HepG2 (cell line): ENCODE data around the gene URM1. TPM values are rescaled to one million over a fixed set of nuclear protein-coding genes. Genes with fewer than 3 reads are reported as not detected.
A peak's percentile ranks its signal among the peaks of the same experiment; 100 is the strongest.

Experiments
- ATAC-seq: fragments of 200-7000 bp; cut with Tn5 transposase; 3 replicates; pipeline ENCODE4 v1.9.1; 2020; ENCODE audit warnings: mild to moderate bottlenecking, moderate library complexity
- BruUV-seq: library from RNA; stranded (reverse); fragments of 400-500 nt; replicated peaks from 2 replicates; lab custom pipeline; 2021; lab: Mats Ljungman, UMichigan
- CTCF ChIA-PET: fragments of 300-600 bp; formaldehyde crosslinking; extraction: SDS; loops from one replicate; lab custom pipeline; 2021; ENCODE audit warnings: low total read pairs, inconsistent platforms, low intra/inter-chr PET ratio; lab: Yijun Ruan, JAX
- POLR2A ChIA-PET: fragments of 350-600 bp; sonication (Branson Sonifier 250); formaldehyde crosslinking; loops from one replicate; lab custom pipeline; 2020; ENCODE audit warnings: antibody characterized with exemption, inconsistent platforms; lab: Yijun Ruan, JAX
- DNase-seq: peaks from one replicate; pipeline ENCODE4 v3.0.0-alpha.2; 2015; ENCODE audit warnings: low spot score
- FAIRE-seq: peaks from 3 replicates; lab custom pipeline; 2011; peaks lifted over from hg19 to GRCh38; lab: Jason Lieb, UNC
- H2AFZ ChIP-seq: one replicate; pipeline ENCODE4 v1.6.1; 2011; ENCODE audit warnings: low read length, inconsistent platforms
- H3K27ac ChIP-seq: fragments of 300-600 bp; 3 replicates; pipeline ENCODE4 v1.8.0; 2011; ENCODE audit warnings: mixed run types, mild to moderate bottlenecking, mixed read lengths, low read length, inconsistent platforms; ENCODE audit not compliant: insufficient read depth; ENCODE audit errors: extremely low read length
- H3K27me3 ChIP-seq, 2 experiments: fragments of 200-600 bp in 1 of 2; 2 replicates in 1 of 2; 3 replicates in 1 of 2; pipeline versions ENCODE4 v1.6.0 to v1.8.0; 2011; ENCODE audit warnings: low read length in 2 of 2, mild to moderate bottlenecking in 2 of 2, moderate library complexity in 2 of 2, inconsistent platforms in 1 of 2; ENCODE audit not compliant: insufficient read depth in 2 of 2, control insufficient read depth in 1 of 2
- H3K36me3 ChIP-seq, 2 experiments: fragments of 200-600 bp in 1 of 2; replicated peaks in 1 of 2; 2 replicates in 1 of 2; 3 replicates in 1 of 2; pipeline versions ENCODE4 v1.5.1 to v1.8.0; 2011; ENCODE audit warnings: low read length in 2 of 2, inconsistent platforms in 1 of 2; ENCODE audit not compliant: insufficient read depth in 2 of 2, control insufficient read depth in 1 of 2
- H3K4me1 ChIP-seq: 2 replicates; pipeline ENCODE4 v1.5.1; 2012; ENCODE audit warnings: low read length, inconsistent platforms; ENCODE audit not compliant: insufficient read depth
- H3K4me2 ChIP-seq: 2 replicates; pipeline ENCODE4 v1.6.0; 2011; ENCODE audit warnings: low read depth, low read length, inconsistent platforms
- H3K4me3 ChIP-seq, 3 experiments: fragments of 200-600 bp in 1 of 3; sonication (generic), shearing (Covaris generic) in 1 of 3; replicated peaks in 1 of 3; 2 replicates each; pipeline ENCODE4 v1.5.1; 2011 to 2016; ENCODE audit warnings: low read length in 3 of 3, inconsistent platforms in 2 of 3, low read depth in 2 of 3, mild to moderate bottlenecking in 2 of 3, control low read depth in 1 of 3, mixed read lengths in 1 of 3; ENCODE audit not compliant: insufficient read depth in 1 of 3
- H3K79me2 ChIP-seq: one replicate; pipeline ENCODE4 v1.6.1; 2011; ENCODE audit warnings: low read length, inconsistent platforms; ENCODE audit not compliant: insufficient read depth
- H3K9ac ChIP-seq: 2 replicates; pipeline ENCODE4 v1.6.0; 2011; ENCODE audit warnings: mild to moderate bottlenecking, low read depth, low read length, inconsistent platforms; ENCODE audit not compliant: insufficient read depth
- H3K9me3 ChIP-seq: 2 replicates; pipeline ENCODE4 v1.5.1; 2012; ENCODE audit warnings: mild to moderate bottlenecking, low read length
- H4K20me1 ChIP-seq: 2 replicates; pipeline ENCODE4 v1.6.0; 2011; ENCODE audit warnings: inconsistent platforms, mild to moderate bottlenecking, low read length, moderate library complexity; ENCODE audit not compliant: insufficient read depth
- CENPX ChIP-seq: sonication (generic); formaldehyde crosslinking; IDR thresholded peaks from 2 replicates; pipeline ENCODE4 v1.9.0; 2021; ENCODE audit warnings: mild to moderate bottlenecking, missing genetic modification reagents, moderate library complexity
- KDM2A ChIP-seq: sonication (generic); formaldehyde crosslinking; IDR thresholded peaks from 2 replicates; pipeline ENCODE4 v1.4.0; 2020; ENCODE audit warnings: low read depth, missing genetic modification reagents, borderline replicate concordance
- NR2F6 ChIP-seq, 2 experiments: IDR thresholded peaks; 2 replicates each; pipeline ENCODE4 v1.6.1; 2016; ENCODE audit warnings: antibody characterized with exemption in 1 of 2, mild to moderate bottlenecking in 1 of 2
- PCBP1 ChIP-seq: fragments of 200-400 bp; formaldehyde crosslinking; IDR thresholded peaks from 2 replicates; pipeline ENCODE4 v1.6.1; 2017; ENCODE audit warnings: mild to moderate bottlenecking, low read depth, low read length, borderline replicate concordance
- PRMT3 ChIP-seq: sonication (generic); formaldehyde crosslinking; IDR thresholded peaks from 2 replicates; pipeline ENCODE4 v1.8.1; 2022; ENCODE audit warnings: low read depth, mild to moderate bottlenecking, moderate library complexity, missing genetic modification reagents, borderline replicate concordance
- REXO4 ChIP-seq: sonication (generic); formaldehyde crosslinking; IDR thresholded peaks from 2 replicates; pipeline ENCODE4 v1.8.0; 2022; ENCODE audit warnings: missing genetic modification reagents, mild to moderate bottlenecking, borderline replicate concordance
- RXRA ChIP-seq: sonication (generic); formaldehyde crosslinking; IDR thresholded peaks from 2 replicates; pipeline ENCODE4 v1.5.1; 2020; ENCODE audit warnings: missing genetic modification reagents
- SOX6 ChIP-seq, 2 experiments: fragments of 450-650 bp in 1 of 2; sonication (generic) in 1 of 2; formaldehyde crosslinking in 1 of 2; IDR thresholded peaks; 2 replicates each; pipeline versions ENCODE4 v1.4.0 to v1.6.1; 2017 to 2020; ENCODE audit warnings: antibody characterized with exemption in 1 of 2, mild to moderate bottlenecking in 1 of 2, missing genetic modification reagents in 1 of 2
- ZNF20 ChIP-seq: sonication (generic); formaldehyde crosslinking; IDR thresholded peaks from 2 replicates; pipeline ENCODE4 v1.4.0; 2020; ENCODE audit warnings: mild to moderate bottlenecking, moderate library complexity, missing genetic modification reagents
- ZNF33B ChIP-seq: sonication (generic); formaldehyde crosslinking; IDR thresholded peaks from 2 replicates; pipeline ENCODE4 v1.5.1; 2020; ENCODE audit warnings: mild to moderate bottlenecking, missing genetic modification reagents
- ZNF550 ChIP-seq: sonication (generic); formaldehyde crosslinking; IDR thresholded peaks from 2 replicates; pipeline ENCODE4 v1.4.0; 2020; ENCODE audit warnings: mild to moderate bottlenecking, missing genetic modification reagents, borderline replicate concordance
- ZNF629 ChIP-seq: sonication (generic); formaldehyde crosslinking; conservative IDR thresholded peaks from 2 replicates; pipeline ENCODE4 v1.5.0; 2020; ENCODE audit warnings: missing genetic modification reagents
- WGBS: methylation state at CpG from one replicate; pipeline ENCODE4 v1.1.6; 2017; ENCODE audit warnings: low lambda C conversion rate; 5-methylcytosine and 5-hydroxymethylcytosine counted together
- in situ Hi-C: cut with HindIII; loops from 2 replicates; pipeline ENCODE4 v1.10.0; 2017; ENCODE audit warnings: low pct_unique_long_range_greater_than_20kb; ENCODE audit not compliant: extremely low pct_ligation_motif_present
- intact Hi-C: fragments of 100-400 bp; cut with micrococcal nuclease; formaldehyde crosslinking; loops from one replicate; pipeline ENCODE4 v1.10.0; 2022; ENCODE audit not compliant: unreplicated experiment
- polyA plus RNA-seq, 8 experiments: library from polyadenylated mRNA; depleted of rRNA in 3 of 8; stranded (reverse) in 7 of 8; unstranded in 1 of 8; fragments of >200 nt; fragmentation: Illumina TruSeq in 4 of 8; extraction: Trizol in 4 of 8; gene quantifications; 2 replicates each; pipeline versions ENCODE4 v1.2.1 to v1.2.3, GENCODE V29; 2011 to 2016; ENCODE audit warnings: low read depth in 4 of 8, missing spikeins in 1 of 8, mixed read lengths in 1 of 8; ENCODE audit not compliant: insufficient read depth in 1 of 8
- total RNA-seq, 5 experiments: library from RNA; depleted of rRNA; stranded (reverse); fragments of >200 nt; fragmentation: Illumina TruSeq; extraction: Trizol; gene quantifications; 2 replicates each; pipeline ENCODE4 v1.2.3, GENCODE V29; 2016; ENCODE audit warnings: low read depth in 1 of 5

The URM1 gene
- total and polyA plus RNA-seq, 2 of the 13 experiments (the other 11 are each of a cell fraction or from before 2014, with no cell fraction given): 37.1 to 41.3 TPM

- TF ChIP-seq ZNF629 (CRISPR knock-in tag) (peak; percentile 50), PRMT3 (CRISPR knock-in tag) (no peak), NR2F6 (IDR thresholded peaks at IDR 0.05) (no peak), NR2F6 (CRISPR knock-in tag; IDR thresholded peaks at IDR 0.05) (no peak), RXRA (no peak), KDM2A (CRISPR knock-in tag) (peak; percentile 25; the same call in 1 of the 2 replicates), PCBP1 (no peak), CENPX (CRISPR knock-in tag) (no peak), SOX6 (IDR thresholded peaks at IDR 0.05) (no peak), SOX6 (CRISPR knock-in tag; IDR thresholded peaks at IDR 0.05) (0 out of 2 replicates have a peak, but pooled peaks have one; percentile 22), REXO4 (CRISPR knock-in tag) (no peak), ZNF20 (CRISPR knock-in tag) (no peak), ZNF33B (no peak), ZNF550 (CRISPR knock-in tag) (no peak)
- ChIA-PET POLR2A (interaction anchor here (1.3 kb wide), 1 partner anchor 23 kb away, joined by 3 read pairs; the partner anchor contains the start of gene URM1), CTCF (no interaction called here)
- Histone ChIP-seq H2AFZ (no peak overlapping the region), H3K4me1 (peaks cover 28% of the 10 kb centered on the region), H3K9ac (no peak overlapping the region), H4K20me1 (no peaks in the 10 kb centered on the region), H3K27me3 (peaks cover 2 to 13% of the 10 kb centered on the region in 2 experiments; a peak in 2 of 5 replicates), H3K79me2 (no peaks in the 10 kb centered on the region), H3K27ac (no peak overlapping the region), H3K4me3 (no peak overlapping the region), H3K9me3 (no peaks in the 10 kb centered on the region), H3K36me3 (peaks cover 3 to 8% of the 10 kb centered on the region in 2 experiments; a peak in 2 of 5 replicates), H3K4me2 (peak overlapping the region; percentile 27; the same call in 1 of the 2 replicates)
- no peak for FAIRE-seq
- no peak for DNase-seq
- no peak; the same call in 1 of the 3 replicates for ATAC-seq
- BruUV-seq: no TSS peak
- 33% methylated on average over 9 of the region's 9 CpGs for WGBS
- in situ Hi-C loops: no loop called here
- intact Hi-C loops: no loop called here
These were observed 23.4 kb downstream of the URM1 start for GRCh38 chr9:128394379-128395168.
